ENCODE results near the gene GBGT1.

GBGT1 gene

GRCh38 chr9:133162861-133163503 lies 732 bp downstream of the GBGT1 start:
- DNase-seq (ENCODE audit: low spot score): no peak

- no peak for DNase-seq (ENCODE audit: low spot score)
These were observed 2.2 kb downstream of the GBGT1 start for GRCh38 chr9:133161547-133161950.

GRCh38 chr9:133160742-133161546 lies 2.8 kb downstream of the GBGT1 start:
- DNase-seq (ENCODE audit: low spot score): peak; percentile 86

- no peak for DNase-seq (ENCODE audit: low spot score)
These were observed 5.0 kb downstream of the GBGT1 start for GRCh38 chr9:133158695-133159094.

- no peak for DNase-seq (ENCODE audit: low spot score)
These were observed 8.6 kb downstream of the GBGT1 start for GRCh38 chr9:133155156-133155555.

GRCh38 chr9:133154097-133154989 lies 9.4 kb downstream of the GBGT1 start:
- DNase-seq (ENCODE audit: low spot score): no peak

- no peak for DNase-seq (ENCODE audit: low spot score)
These were observed 10.3 kb downstream of the GBGT1 start for GRCh38 chr9:133153227-133154096.

GRCh38 chr9:133151601-133152525 lies 11.9 kb downstream of the GBGT1 start:
- no peak for DNase-seq (ENCODE audit: low spot score)

- DNase-seq (ENCODE audit: low spot score): no peak
These were observed 12.7 kb downstream of the GBGT1 start for GRCh38 chr9:133151041-133151440.

- DNase-seq (ENCODE audit: low spot score): peak; percentile 97
These were observed 14.3 kb downstream of the GBGT1 start for GRCh38 chr9:133149130-133150015.

- peak; percentile 62 for DNase-seq (ENCODE audit: low spot score)
These were observed 15.2 kb downstream of the GBGT1 start for GRCh38 chr9:133148199-133149129.

GRCh38 chr9:133147412-133148198 lies 16.1 kb downstream of the GBGT1 start:
- DNase-seq (ENCODE audit: low spot score): peak; percentile 79

GRCh38 chr9:133146746-133147411 lies 16.8 kb downstream of the GBGT1 start:
- DNase-seq (ENCODE audit: low spot score): no peak

GRCh38 chr9:133144904-133145851 lies 18.5 kb downstream of the GBGT1 start:
- no peak for DNase-seq (ENCODE audit: low spot score)

- peak; percentile 78 for DNase-seq (ENCODE audit: low spot score)
These were observed 19.4 kb downstream of the GBGT1 start for GRCh38 chr9:133144142-133144903.

All from hepatic stellate cell (primary cell).